Activated naive CD4-positive, alpha-beta T cell treated with anti-CD3 and anti-CD28 coated beads, Interleukin-2, amount 50 U/mL, for 16 hours (primary cell): ENCODE results near the gene RNF144B.
A peak's percentile ranks its signal among the peaks of the same experiment; 100 is the strongest.
"Not testable (repeated sequence)": the region's sequence is repeated elsewhere in the genome, so short reads cannot be mapped to it uniquely, and the experiment has no call there.

Source experiments
- DNase-seq: peaks from one replicate; pipeline ENCODE4 v3.0.0-alpha.2; 2020

RNF144B gene

GRCh38 chr6:18387061-18387721 is at the start of gene RNF144B:
Gene RNF144B (plus strand): TSS chr6:18387350. CDS start chr6:18399535, 12,185 bp downstream.
- peak; percentile 64 for DNase-seq

- DNase-seq = no peak
These were observed 47.6 kb upstream of the RNF144B start for GRCh38 chr6:18339599-18339998.

GRCh38 chr6:18340781-18341551 is 46.2 kb upstream of the RNF144B start:
- DNase-seq = no peak

- DNase-seq = no peak
These were observed 44.9 kb upstream of the RNF144B start for GRCh38 chr6:18342223-18342622.

GRCh38 chr6:18343741-18344140 is 43.4 kb upstream of the RNF144B start:
- no peak for DNase-seq

- no peak for DNase-seq
These were observed 40.1 kb upstream of the RNF144B start for GRCh38 chr6:18347021-18347577.

- DNase-seq = no peak
These were observed 39.3 kb upstream of the RNF144B start for GRCh38 chr6:18347866-18348265.

GRCh38 chr6:18349386-18349785 is 37.8 kb upstream of the RNF144B start:
- DNase-seq = no peak

GRCh38 chr6:18350271-18350670 is 36.9 kb upstream of the RNF144B start:
- DNase-seq = no peak

- DNase-seq = no peak
These were observed 36.4 kb upstream of the RNF144B start for GRCh38 chr6:18350712-18351111.

GRCh38 chr6:18352001-18352400 is 35.1 kb upstream of the RNF144B start:
- no peak for DNase-seq

- DNase-seq = no peak
These were observed 34.3 kb upstream of the RNF144B start for GRCh38 chr6:18352842-18353241.

- no peak for DNase-seq
These were observed 33.9 kb upstream of the RNF144B start for GRCh38 chr6:18353251-18353650.

GRCh38 chr6:18357546-18357945 is 29.6 kb upstream of the RNF144B start:
- not testable (repeated sequence) for DNase-seq

GRCh38 chr6:18359237-18359885 is 27.8 kb upstream of the RNF144B start:
- no peak for DNase-seq

- no peak for DNase-seq
These were observed 27.0 kb upstream of the RNF144B start for GRCh38 chr6:18360188-18360587.

- DNase-seq = no peak
These were observed 25.0 kb upstream of the RNF144B start for GRCh38 chr6:18362058-18362561.

GRCh38 chr6:18363746-18364145 is 23.4 kb upstream of the RNF144B start:
- no peak for DNase-seq

GRCh38 chr6:18364561-18364960 is 22.6 kb upstream of the RNF144B start:
- not testable (repeated sequence) for DNase-seq

- no peak for DNase-seq
These were observed 19.8 kb upstream of the RNF144B start for GRCh38 chr6:18367371-18367770.

- DNase-seq = no peak
These were observed 18.7 kb upstream of the RNF144B start for GRCh38 chr6:18368277-18369105.

GRCh38 chr6:18371010-18371409 is 16.1 kb upstream of the RNF144B start:
- no peak for DNase-seq
